HL-60 (cell line): ENCODE data around the gene TLCD3A.
"Not testable (repeated sequence)": the region's sequence is repeated elsewhere in the genome, so short reads cannot be mapped to it uniquely, and the experiment has no call there.

Experiments used
- DNase-seq, 2 experiments: peaks; one replicate each; pipeline ENCODE4 v3.0.0-alpha.2; 2010 to 2020; ENCODE audit warnings: low read depth in 1 of 2, low spot score in 1 of 2
- H3K27ac ChIP-seq: fragments of 250-450 bp; sonication (Bioruptor Pico); replicated peaks from 2 replicates; pipeline ENCODE4 v1.5.1; 2020; ENCODE audit warnings: mild to moderate bottlenecking, moderate library complexity
- H3K27me3 ChIP-seq: fragments of 250-450 bp; sonication (Bioruptor Pico); 2 replicates; pipeline ENCODE4 v1.5.1; 2021; ENCODE audit warnings: mild to moderate bottlenecking, moderate library complexity; ENCODE audit not compliant: insufficient read depth, poor library complexity, severe bottlenecking
- H3K4me3 ChIP-seq: replicated peaks from 2 replicates; pipeline ENCODE4 v1.5.1; 2011; ENCODE audit warnings: mild to moderate bottlenecking, control low read depth, low read length; ENCODE audit not compliant: insufficient read depth
- GABPA ChIP-seq: IDR thresholded peaks from 2 replicates; pipeline ENCODE4 v1.6.1; 2012; ENCODE audit warnings: low read depth
- POLR2AphosphoS5 ChIP-seq: IDR thresholded peaks from 2 replicates; pipeline ENCODE4 v1.6.1; 2012; ENCODE audit warnings: low read depth
- SPI1 ChIP-seq: IDR thresholded peaks from 2 replicates; pipeline ENCODE4 v1.6.1; 2012; ENCODE audit warnings: low read depth, mild to moderate bottlenecking, borderline replicate concordance
- TF ChIP-seq, protein P1 (sequence below): IDR thresholded peaks from 2 replicates; pipeline ENCODE4 v1.6.1; 2012; ENCODE audit warnings: low read depth; ENCODE audit not compliant: insufficient replicate concordance
- TF ChIP-seq, protein P2 (sequence below): IDR thresholded peaks from one replicate; pipeline ENCODE4 v1.5.1; 2011; ENCODE audit warnings: low read length, control low read depth, inconsistent platforms; ENCODE audit not compliant: insufficient read depth

TLCD3A gene

DNA sequence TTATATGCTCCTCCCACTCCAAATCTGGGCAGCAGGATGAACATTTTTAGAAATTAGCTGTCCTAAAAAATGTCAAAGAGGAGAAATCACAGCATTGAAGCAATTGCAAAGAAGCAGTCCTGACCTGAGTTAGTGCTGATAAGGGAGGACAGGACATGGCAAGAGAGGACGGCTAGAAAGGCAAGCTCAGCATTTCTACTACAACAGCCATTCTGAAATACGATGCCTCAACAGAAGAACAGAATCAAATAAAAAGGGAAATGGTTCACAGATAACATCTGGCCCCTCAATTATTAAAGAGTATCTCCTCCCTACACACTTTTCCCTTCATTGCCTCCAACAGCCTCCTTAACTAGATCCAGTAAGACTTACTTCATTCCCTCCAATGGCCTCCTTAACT is 36.0 kb upstream of the TLCD3A start:
- no peak overlapping the region for H3K27ac ChIP-seq
- no peaks in the 10 kb centered on the region for H3K27me3 ChIP-seq
- no peak overlapping the region for H3K4me3 ChIP-seq
- TF ChIP-seq POLR2AphosphoS5 = no peak
- TF ChIP-seq, protein P1, sequence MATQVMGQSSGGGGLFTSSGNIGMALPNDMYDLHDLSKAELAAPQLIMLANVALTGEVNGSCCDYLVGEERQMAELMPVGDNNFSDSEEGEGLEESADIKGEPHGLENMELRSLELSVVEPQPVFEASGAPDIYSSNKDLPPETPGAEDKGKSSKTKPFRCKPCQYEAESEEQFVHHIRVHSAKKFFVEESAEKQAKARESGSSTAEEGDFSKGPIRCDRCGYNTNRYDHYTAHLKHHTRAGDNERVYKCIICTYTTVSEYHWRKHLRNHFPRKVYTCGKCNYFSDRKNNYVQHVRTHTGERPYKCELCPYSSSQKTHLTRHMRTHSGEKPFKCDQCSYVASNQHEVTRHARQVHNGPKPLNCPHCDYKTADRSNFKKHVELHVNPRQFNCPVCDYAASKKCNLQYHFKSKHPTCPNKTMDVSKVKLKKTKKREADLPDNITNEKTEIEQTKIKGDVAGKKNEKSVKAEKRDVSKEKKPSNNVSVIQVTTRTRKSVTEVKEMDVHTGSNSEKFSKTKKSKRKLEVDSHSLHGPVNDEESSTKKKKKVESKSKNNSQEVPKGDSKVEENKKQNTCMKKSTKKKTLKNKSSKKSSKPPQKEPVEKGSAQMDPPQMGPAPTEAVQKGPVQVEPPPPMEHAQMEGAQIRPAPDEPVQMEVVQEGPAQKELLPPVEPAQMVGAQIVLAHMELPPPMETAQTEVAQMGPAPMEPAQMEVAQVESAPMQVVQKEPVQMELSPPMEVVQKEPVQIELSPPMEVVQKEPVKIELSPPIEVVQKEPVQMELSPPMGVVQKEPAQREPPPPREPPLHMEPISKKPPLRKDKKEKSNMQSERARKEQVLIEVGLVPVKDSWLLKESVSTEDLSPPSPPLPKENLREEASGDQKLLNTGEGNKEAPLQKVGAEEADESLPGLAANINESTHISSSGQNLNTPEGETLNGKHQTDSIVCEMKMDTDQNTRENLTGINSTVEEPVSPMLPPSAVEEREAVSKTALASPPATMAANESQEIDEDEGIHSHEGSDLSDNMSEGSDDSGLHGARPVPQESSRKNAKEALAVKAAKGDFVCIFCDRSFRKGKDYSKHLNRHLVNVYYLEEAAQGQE = no peak
- TF ChIP-seq, protein P2, sequence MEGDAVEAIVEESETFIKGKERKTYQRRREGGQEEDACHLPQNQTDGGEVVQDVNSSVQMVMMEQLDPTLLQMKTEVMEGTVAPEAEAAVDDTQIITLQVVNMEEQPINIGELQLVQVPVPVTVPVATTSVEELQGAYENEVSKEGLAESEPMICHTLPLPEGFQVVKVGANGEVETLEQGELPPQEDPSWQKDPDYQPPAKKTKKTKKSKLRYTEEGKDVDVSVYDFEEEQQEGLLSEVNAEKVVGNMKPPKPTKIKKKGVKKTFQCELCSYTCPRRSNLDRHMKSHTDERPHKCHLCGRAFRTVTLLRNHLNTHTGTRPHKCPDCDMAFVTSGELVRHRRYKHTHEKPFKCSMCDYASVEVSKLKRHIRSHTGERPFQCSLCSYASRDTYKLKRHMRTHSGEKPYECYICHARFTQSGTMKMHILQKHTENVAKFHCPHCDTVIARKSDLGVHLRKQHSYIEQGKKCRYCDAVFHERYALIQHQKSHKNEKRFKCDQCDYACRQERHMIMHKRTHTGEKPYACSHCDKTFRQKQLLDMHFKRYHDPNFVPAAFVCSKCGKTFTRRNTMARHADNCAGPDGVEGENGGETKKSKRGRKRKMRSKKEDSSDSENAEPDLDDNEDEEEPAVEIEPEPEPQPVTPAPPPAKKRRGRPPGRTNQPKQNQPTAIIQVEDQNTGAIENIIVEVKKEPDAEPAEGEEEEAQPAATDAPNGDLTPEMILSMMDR = no peak
- no peak for DNase-seq

DNA sequence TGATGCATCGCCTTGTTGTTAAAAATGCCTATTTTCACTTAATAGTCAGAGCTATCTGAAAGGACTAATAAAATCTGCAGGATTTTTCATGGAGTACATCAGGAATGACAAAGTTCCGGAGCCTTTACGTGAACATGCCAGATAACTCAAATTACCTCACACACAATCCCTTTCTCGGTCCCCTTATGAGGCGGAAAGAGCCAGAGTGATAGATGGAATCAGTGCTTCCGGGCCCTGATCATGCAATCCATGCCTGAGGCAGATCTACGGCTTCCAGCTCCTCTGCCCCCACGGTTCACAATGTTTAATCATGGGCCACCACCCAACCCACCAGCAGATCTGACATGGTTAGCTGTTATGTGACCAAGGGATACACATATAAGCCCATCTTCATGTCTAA is 34.7 kb upstream of the TLCD3A start:
- Histone ChIP-seq H3K27ac (no peak overlapping the region), H3K27me3 (no peaks in the 10 kb centered on the region), H3K4me3 (no peak overlapping the region)
- TF ChIP-seq, protein P1 = no peak
- TF ChIP-seq POLR2AphosphoS5 (no peak), GABPA (no peak), SPI1 (no peak)
- TF ChIP-seq, protein P2 = no peak
- no peak for DNase-seq

GRCh38 chr17:698096-698495 is 34.3 kb upstream of the TLCD3A start:
- H3K27me3 ChIP-seq, DNase-seq, H3K27ac ChIP-seq: not testable (repeated sequence)

GRCh38 chr17:699345-699744 is 33.1 kb upstream of the TLCD3A start:
- no peak overlapping the region for H3K27ac ChIP-seq
- no peak overlapping the region for H3K4me3 ChIP-seq
- no peak for DNase-seq
- H3K27me3 ChIP-seq = no peaks in the 10 kb centered on the region
- TF ChIP-seq POLR2AphosphoS5 = no peak
- TF ChIP-seq, protein P1 = no peak
- TF ChIP-seq, protein P2 = no peak
- no peak for TF ChIP-seq GABPA
- TF ChIP-seq SPI1 = no peak

More at GRCh38 chr17:698096-698495, 34.3 kb upstream of the TLCD3A start:
- H3K4me3 ChIP-seq = not testable (repeated sequence)
